ENCODE measurements around the gene LCLAT1.

LCLAT1 gene

DNA sequence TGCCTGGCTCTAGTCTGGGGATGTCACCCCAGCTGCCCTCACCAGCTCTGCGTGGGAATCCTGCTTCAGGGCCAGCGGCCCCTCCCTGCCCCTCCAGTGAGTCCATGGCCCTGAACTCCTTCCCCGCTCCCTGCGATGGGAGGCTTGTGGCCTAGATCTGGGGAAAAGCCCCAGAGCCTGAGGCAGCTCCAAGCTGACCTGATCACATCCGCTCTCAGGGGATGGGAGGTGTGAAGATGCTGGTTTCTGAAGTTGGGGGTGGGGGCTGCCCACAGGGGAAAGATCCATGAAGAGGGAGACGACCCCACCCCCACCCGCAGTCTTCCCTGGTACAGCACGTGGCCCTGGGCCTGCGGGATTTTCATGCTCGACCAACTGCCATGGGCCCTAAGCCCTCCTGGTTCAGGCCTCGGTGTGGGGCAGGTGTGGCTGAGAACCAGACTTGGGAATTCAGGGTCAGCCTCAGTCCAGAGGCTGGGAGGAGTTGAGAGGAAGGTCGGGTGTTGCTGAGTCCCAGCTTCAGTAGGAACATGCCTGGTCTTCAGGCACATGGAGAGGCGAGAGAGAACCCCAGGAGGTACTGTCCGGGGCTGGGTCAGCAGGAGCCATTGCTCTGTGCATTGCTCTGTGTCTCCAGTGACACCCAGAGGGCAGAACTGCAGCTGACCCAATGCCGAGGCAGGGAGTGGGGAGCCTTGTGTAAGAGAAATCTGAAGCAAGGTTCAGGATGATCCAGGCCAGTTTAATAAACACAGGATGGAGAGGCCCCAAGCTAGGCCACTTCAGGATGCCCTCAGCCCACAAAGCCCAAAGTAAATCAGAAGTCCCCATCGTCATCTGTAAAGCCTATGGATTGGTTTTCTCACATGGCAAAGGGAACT, 245.1 kb downstream of the LCLAT1 start:
- no peaks in the 10 kb centered on the region for H3K27me3 ChIP-seq (ENCODE audit: control insufficient read depth in 2 of 2, insufficient read depth in 2 of 2, low read length in 2 of 2)
- no peaks in the 10 kb centered on the region for H3K4me1 ChIP-seq (ENCODE audit: control insufficient read depth in 2 of 2, insufficient read depth in 2 of 2, low read length in 2 of 2)
- no peak overlapping the region for H3K9ac ChIP-seq (ENCODE audit: low read depth in 1 of 2, low read length in 2 of 2)
- no peak overlapping the region for H3K27ac ChIP-seq (ENCODE audit: low read depth in 2 of 2, low read length in 2 of 2)
- no peaks in the 10 kb centered on the region for H3K36me3 ChIP-seq (ENCODE audit: control insufficient read depth in 2 of 2, insufficient read depth in 2 of 2, low read length in 2 of 2)
- H3K9me3 ChIP-seq (ENCODE audit: control insufficient read depth in 2 of 2, low read length in 2 of 2) = no peaks in the 10 kb centered on the region
- no peak overlapping the region for H3K4me3 ChIP-seq (ENCODE audit: low read length in 2 of 2)

GRCh38 chr2:30692829-30693275, 245.8 kb downstream of the LCLAT1 start:
- no peak overlapping the region for H3K4me3 ChIP-seq (ENCODE audit: low read length in 2 of 2)
- H3K27me3 ChIP-seq (ENCODE audit: control insufficient read depth in 2 of 2, insufficient read depth in 2 of 2, low read length in 2 of 2) = no peaks in the 10 kb centered on the region
- H3K27ac ChIP-seq (ENCODE audit: low read depth in 2 of 2, low read length in 2 of 2) = no peak overlapping the region
- no peaks in the 10 kb centered on the region for H3K36me3 ChIP-seq (ENCODE audit: control insufficient read depth in 2 of 2, insufficient read depth in 2 of 2, low read length in 2 of 2)
- no peaks in the 10 kb centered on the region for H3K9me3 ChIP-seq (ENCODE audit: control insufficient read depth in 2 of 2, low read length in 2 of 2)
- H3K9ac ChIP-seq (ENCODE audit: low read depth in 1 of 2, low read length in 2 of 2) = no peak overlapping the region
- H3K4me1 ChIP-seq (ENCODE audit: control insufficient read depth in 2 of 2, insufficient read depth in 2 of 2, low read length in 2 of 2) = no peaks in the 10 kb centered on the region
